HepG2 (cell line): Measurements from ENCODE around the gene RBM34. TPM values are rescaled to one million over a fixed set of nuclear protein-coding genes. Genes with fewer than 3 reads are reported as not detected.

Experiments
- ATAC-seq: fragments of 200-7000 bp; cut with Tn5 transposase; 3 replicates; pipeline ENCODE4 v1.9.1; 2020; ENCODE audit warnings: mild to moderate bottlenecking, moderate library complexity
- BruUV-seq: library from RNA; stranded (reverse); fragments of 400-500 nt; replicated peaks from 2 replicates; lab custom pipeline; 2021; lab: Mats Ljungman, UMichigan
- CTCF ChIA-PET: fragments of 300-600 bp; formaldehyde crosslinking; extraction: SDS; loops from one replicate; lab custom pipeline; 2021; ENCODE audit warnings: low total read pairs, inconsistent platforms, low intra/inter-chr PET ratio; lab: Yijun Ruan, JAX
- POLR2A ChIA-PET: fragments of 350-600 bp; sonication (Branson Sonifier 250); formaldehyde crosslinking; loops from one replicate; lab custom pipeline; 2020; ENCODE audit warnings: antibody characterized with exemption, inconsistent platforms; lab: Yijun Ruan, JAX
- DNase-seq: peaks from one replicate; pipeline ENCODE4 v3.0.0-alpha.2; 2015; ENCODE audit warnings: low spot score
- FAIRE-seq: peaks from 3 replicates; lab custom pipeline; 2011; peaks lifted over from hg19 to GRCh38; lab: Jason Lieb, UNC
- H2AFZ ChIP-seq: one replicate; pipeline ENCODE4 v1.6.1; 2011; ENCODE audit warnings: low read length, inconsistent platforms
- H3K27ac ChIP-seq: fragments of 300-600 bp; 3 replicates; pipeline ENCODE4 v1.8.0; 2011; ENCODE audit warnings: mixed run types, mild to moderate bottlenecking, mixed read lengths, low read length, inconsistent platforms; ENCODE audit not compliant: insufficient read depth; ENCODE audit errors: extremely low read length
- H3K27me3 ChIP-seq, 2 experiments: fragments of 200-600 bp in 1 of 2; 2 replicates in 1 of 2; 3 replicates in 1 of 2; pipeline versions ENCODE4 v1.6.0 to v1.8.0; 2011; ENCODE audit warnings: low read length in 2 of 2, mild to moderate bottlenecking in 2 of 2, moderate library complexity in 2 of 2, inconsistent platforms in 1 of 2; ENCODE audit not compliant: insufficient read depth in 2 of 2, control insufficient read depth in 1 of 2
- H3K36me3 ChIP-seq, 2 experiments: fragments of 200-600 bp in 1 of 2; replicated peaks in 1 of 2; 2 replicates in 1 of 2; 3 replicates in 1 of 2; pipeline versions ENCODE4 v1.5.1 to v1.8.0; 2011; ENCODE audit warnings: low read length in 2 of 2, inconsistent platforms in 1 of 2; ENCODE audit not compliant: insufficient read depth in 2 of 2, control insufficient read depth in 1 of 2
- H3K4me1 ChIP-seq: 2 replicates; pipeline ENCODE4 v1.5.1; 2012; ENCODE audit warnings: low read length, inconsistent platforms; ENCODE audit not compliant: insufficient read depth
- H3K4me2 ChIP-seq: 2 replicates; pipeline ENCODE4 v1.6.0; 2011; ENCODE audit warnings: low read depth, low read length, inconsistent platforms
- H3K4me3 ChIP-seq, 3 experiments: fragments of 200-600 bp in 1 of 3; sonication (generic), shearing (Covaris generic) in 1 of 3; replicated peaks in 1 of 3; 2 replicates each; pipeline ENCODE4 v1.5.1; 2011 to 2016; ENCODE audit warnings: low read length in 3 of 3, inconsistent platforms in 2 of 3, low read depth in 2 of 3, mild to moderate bottlenecking in 2 of 3, control low read depth in 1 of 3, mixed read lengths in 1 of 3; ENCODE audit not compliant: insufficient read depth in 1 of 3
- H3K79me2 ChIP-seq: one replicate; pipeline ENCODE4 v1.6.1; 2011; ENCODE audit warnings: low read length, inconsistent platforms; ENCODE audit not compliant: insufficient read depth
- H3K9ac ChIP-seq: 2 replicates; pipeline ENCODE4 v1.6.0; 2011; ENCODE audit warnings: mild to moderate bottlenecking, low read depth, low read length, inconsistent platforms; ENCODE audit not compliant: insufficient read depth
- H3K9me3 ChIP-seq: 2 replicates; pipeline ENCODE4 v1.5.1; 2012; ENCODE audit warnings: mild to moderate bottlenecking, low read length
- H4K20me1 ChIP-seq: 2 replicates; pipeline ENCODE4 v1.6.0; 2011; ENCODE audit warnings: inconsistent platforms, mild to moderate bottlenecking, low read length, moderate library complexity; ENCODE audit not compliant: insufficient read depth
- ARNTL ChIP-seq: sonication (generic); formaldehyde crosslinking; IDR thresholded peaks from 2 replicates; pipeline ENCODE4 v1.4.0; 2020; ENCODE audit warnings: mild to moderate bottlenecking, missing genetic modification reagents
- EZH2 ChIP-seq: conservative IDR thresholded peaks from 2 replicates; pipeline ENCODE4 v1.6.1; 2012; ENCODE audit warnings: mild to moderate bottlenecking, low read depth, low read length, moderate library complexity
- HNRNPH1 ChIP-seq: fragments of 200-400 bp; formaldehyde crosslinking; optimal IDR thresholded peaks from 2 replicates; pipeline ENCODE3; 2017; ENCODE audit warnings: mild to moderate bottlenecking, low read depth, low read length
- MNT ChIP-seq: fragments of 450-650 bp; IDR thresholded peaks from 2 replicates; pipeline ENCODE4 v1.6.1; 2016
- MYPOP ChIP-seq: sonication (generic); formaldehyde crosslinking; IDR thresholded peaks from 2 replicates; pipeline ENCODE4 v1.8.1; 2023; ENCODE audit warnings: mild to moderate bottlenecking, moderate library complexity, missing genetic modification reagents
- ZNF121 ChIP-seq: sonication (generic); formaldehyde crosslinking; IDR thresholded peaks from 2 replicates; pipeline ENCODE4 v1.5.0; 2020; ENCODE audit warnings: mild to moderate bottlenecking, missing genetic modification reagents
- ZNF567 ChIP-seq: sonication (generic); formaldehyde crosslinking; IDR thresholded peaks from 2 replicates; pipeline ENCODE4 v1.8.1; 2023; ENCODE audit warnings: mild to moderate bottlenecking, missing genetic modification reagents, borderline replicate concordance
- ZNF691 ChIP-seq: sonication (generic); formaldehyde crosslinking; IDR thresholded peaks from 2 replicates; pipeline ENCODE4 v1.4.0; 2020; ENCODE audit warnings: missing genetic modification reagents, low read depth, mild to moderate bottlenecking, borderline replicate concordance
- ZNF777 ChIP-seq: sonication (generic); formaldehyde crosslinking; IDR thresholded peaks from 2 replicates; pipeline ENCODE4 v1.4.0; 2020; ENCODE audit warnings: missing genetic modification reagents
- ZNF850 ChIP-seq: sonication (generic); formaldehyde crosslinking; conservative IDR thresholded peaks from 2 replicates; pipeline ENCODE4 v1.9.0; 2021; ENCODE audit warnings: mild to moderate bottlenecking, missing genetic modification reagents
- WGBS: methylation state at CpG from one replicate; pipeline ENCODE4 v1.1.6; 2017; ENCODE audit warnings: low lambda C conversion rate; 5-methylcytosine and 5-hydroxymethylcytosine counted together
- in situ Hi-C: cut with HindIII; loops from 2 replicates; pipeline ENCODE4 v1.10.0; 2017; ENCODE audit warnings: low pct_unique_long_range_greater_than_20kb; ENCODE audit not compliant: extremely low pct_ligation_motif_present
- intact Hi-C: fragments of 100-400 bp; cut with micrococcal nuclease; formaldehyde crosslinking; loops from one replicate; pipeline ENCODE4 v1.10.0; 2022; ENCODE audit not compliant: unreplicated experiment
- polyA plus RNA-seq, 8 experiments: library from polyadenylated mRNA; depleted of rRNA in 3 of 8; stranded (reverse) in 7 of 8; unstranded in 1 of 8; fragments of >200 nt; fragmentation: Illumina TruSeq in 4 of 8; extraction: Trizol in 4 of 8; gene quantifications; 2 replicates each; pipeline versions ENCODE4 v1.2.1 to v1.2.3, GENCODE V29; 2011 to 2016; ENCODE audit warnings: low read depth in 4 of 8, missing spikeins in 1 of 8, mixed read lengths in 1 of 8; ENCODE audit not compliant: insufficient read depth in 1 of 8
- total RNA-seq, 5 experiments: library from RNA; depleted of rRNA; stranded (reverse); fragments of >200 nt; fragmentation: Illumina TruSeq; extraction: Trizol; gene quantifications; 2 replicates each; pipeline ENCODE4 v1.2.3, GENCODE V29; 2016; ENCODE audit warnings: low read depth in 1 of 5
- TF ChIP-seq, protein P1 (sequence below): sonication (generic); formaldehyde crosslinking; IDR thresholded peaks from 2 replicates; pipeline ENCODE4 v1.5.0; 2020; ENCODE audit warnings: mild to moderate bottlenecking, missing genetic modification reagents

RBM34 gene
- total and polyA plus RNA-seq, 2 of the 13 experiments (the other 11 are each of a cell fraction or from before 2014, with no cell fraction given): 34.7 to 73.0 TPM

DNA sequence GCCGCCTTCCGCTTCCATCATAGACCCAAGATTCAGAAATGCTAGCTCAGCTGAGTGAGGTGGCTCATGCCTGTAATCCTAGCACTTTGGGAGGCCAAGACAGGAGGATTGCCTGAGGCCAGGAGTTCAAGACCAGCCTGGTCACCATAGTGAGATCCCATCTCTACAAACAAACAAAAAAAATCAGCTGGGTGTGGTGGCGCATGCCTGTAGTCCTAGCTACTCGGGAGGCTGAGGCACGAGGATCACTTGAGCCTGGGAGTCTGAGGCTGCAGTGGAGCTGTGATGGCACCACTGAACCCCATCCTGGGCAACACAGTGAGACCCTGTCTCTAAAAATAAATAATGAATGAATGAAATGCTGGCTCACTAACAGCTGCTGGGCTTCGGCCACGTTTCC lies 72.1 kb downstream of the RBM34 start:
- ATAC-seq (no peak), FAIRE-seq (no peak), DNase-seq (no peak)
- ChIA-PET CTCF (no interaction called here), POLR2A (interaction anchor here (2.1 kb wide), 1 partner anchor 113 kb away, joined by 7 read pairs; no protein-coding TSS in a partner anchor)
- no peaks in the 10 kb centered on the region for H3K36me3 ChIP-seq
- no peaks in the 10 kb centered on the region for H4K20me1 ChIP-seq
- H3K27me3 ChIP-seq: no peaks in the 10 kb centered on the region
- H3K9me3 ChIP-seq: no peaks in the 10 kb centered on the region
- H3K79me2 ChIP-seq: no peaks in the 10 kb centered on the region
- no peak overlapping the region for H3K4me2 ChIP-seq
- no peak for TF ChIP-seq ARNTL (CRISPR knock-in tag)
- peak; percentile 32; the same call in 1 of the 2 replicates for TF ChIP-seq ZNF121 (CRISPR knock-in tag)
- TF ChIP-seq, protein P1, sequence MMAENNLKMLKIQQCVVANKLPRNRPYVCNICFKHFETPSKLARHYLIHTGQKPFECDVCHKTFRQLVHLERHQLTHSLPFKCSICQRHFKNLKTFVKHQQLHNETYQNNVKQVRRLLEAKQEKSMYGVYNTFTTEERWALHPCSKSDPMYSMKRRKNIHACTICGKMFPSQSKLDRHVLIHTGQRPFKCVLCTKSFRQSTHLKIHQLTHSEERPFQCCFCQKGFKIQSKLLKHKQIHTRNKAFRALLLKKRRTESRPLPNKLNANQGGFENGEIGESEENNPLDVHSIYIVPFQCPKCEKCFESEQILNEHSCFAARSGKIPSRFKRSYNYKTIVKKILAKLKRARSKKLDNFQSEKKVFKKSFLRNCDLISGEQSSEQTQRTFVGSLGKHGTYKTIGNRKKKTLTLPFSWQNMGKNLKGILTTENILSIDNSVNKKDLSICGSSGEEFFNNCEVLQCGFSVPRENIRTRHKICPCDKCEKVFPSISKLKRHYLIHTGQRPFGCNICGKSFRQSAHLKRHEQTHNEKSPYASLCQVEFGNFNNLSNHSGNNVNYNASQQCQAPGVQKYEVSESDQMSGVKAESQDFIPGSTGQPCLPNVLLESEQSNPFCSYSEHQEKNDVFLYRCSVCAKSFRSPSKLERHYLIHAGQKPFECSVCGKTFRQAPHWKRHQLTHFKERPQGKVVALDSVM: peak; percentile 58; the same call in 1 of the 2 replicates
- no peak overlapping the region for H3K4me3 ChIP-seq
- in situ Hi-C loops (loop anchor here (10.0 kb wide), 2 partner anchors 194 to 364 kb away; no protein-coding TSS in a partner anchor), intact Hi-C loops (loop anchor here (10.0 kb wide), 1 partner anchor 334 kb away; no protein-coding TSS in a partner anchor)
- BruUV-seq: no TSS peak
- peaks cover 53% of the 10 kb centered on the region for H3K4me1 ChIP-seq
- H3K27ac ChIP-seq: no peak overlapping the region
- H3K9ac ChIP-seq: no peak overlapping the region
- no peak overlapping the region for H2AFZ ChIP-seq
- WGBS: 96% methylated on average over 5 of the region's 7 CpGs

DNA sequence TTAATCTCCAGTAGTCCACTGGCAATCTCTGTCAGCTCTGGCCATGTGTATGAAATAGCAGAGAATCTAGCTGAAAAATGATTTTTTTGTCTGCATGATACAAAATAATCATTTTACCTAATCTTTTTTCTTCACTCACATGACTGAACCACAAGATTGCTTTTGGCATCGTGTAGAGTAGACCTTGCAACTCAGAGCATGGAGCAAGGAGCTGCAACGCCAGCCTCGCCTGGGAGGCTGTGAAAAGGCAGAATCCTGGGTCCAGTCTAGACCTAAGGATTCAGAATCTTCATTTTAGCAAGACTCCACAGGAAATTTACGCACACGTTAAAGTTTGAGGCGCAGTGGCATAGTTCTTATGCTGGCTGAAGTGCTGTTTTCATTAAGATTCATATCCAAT lies 72.6 kb downstream of the RBM34 start:
- no TSS peak for BruUV-seq
- 84% methylated on average over 6 of the region's 6 CpGs for WGBS
- DNase-seq (no peak), FAIRE-seq (no peak), ATAC-seq (no peak)
- Histone ChIP-seq H3K4me1 (peaks cover 53% of the 10 kb centered on the region), H3K4me3 (no peak overlapping the region), H2AFZ (no peak overlapping the region), H3K27me3 (no peaks in the 10 kb centered on the region), H3K27ac (no peak overlapping the region), H3K36me3 (no peaks in the 10 kb centered on the region), H3K4me2 (no peak overlapping the region), H4K20me1 (no peaks in the 10 kb centered on the region), H3K9ac (no peak overlapping the region), H3K9me3 (no peaks in the 10 kb centered on the region), H3K79me2 (no peaks in the 10 kb centered on the region)
- POLR2A ChIA-PET: interaction anchor here (2.1 kb wide), 1 partner anchor 113 kb away, joined by 7 read pairs; no protein-coding TSS in a partner anchor
- TF ChIP-seq ZNF567 (CRISPR knock-in tag) (no peak), ZNF777 (CRISPR knock-in tag) (no peak), MNT (no peak), EZH2 (no peak), HNRNPH1 (no peak), ZNF850 (CRISPR knock-in tag) (no peak), MYPOP (no peak), ZNF691 (CRISPR knock-in tag) (no peak)
- CTCF ChIA-PET: no interaction called here
- intact Hi-C loops (loop anchor here (10.0 kb wide), 1 partner anchor 334 kb away; no protein-coding TSS in a partner anchor), in situ Hi-C loops (loop anchor here (10.0 kb wide), 2 partner anchors 194 to 364 kb away; no protein-coding TSS in a partner anchor)
